ENCODE results near the gene PCDHAC1.

PCDHAC1 gene

DNA sequence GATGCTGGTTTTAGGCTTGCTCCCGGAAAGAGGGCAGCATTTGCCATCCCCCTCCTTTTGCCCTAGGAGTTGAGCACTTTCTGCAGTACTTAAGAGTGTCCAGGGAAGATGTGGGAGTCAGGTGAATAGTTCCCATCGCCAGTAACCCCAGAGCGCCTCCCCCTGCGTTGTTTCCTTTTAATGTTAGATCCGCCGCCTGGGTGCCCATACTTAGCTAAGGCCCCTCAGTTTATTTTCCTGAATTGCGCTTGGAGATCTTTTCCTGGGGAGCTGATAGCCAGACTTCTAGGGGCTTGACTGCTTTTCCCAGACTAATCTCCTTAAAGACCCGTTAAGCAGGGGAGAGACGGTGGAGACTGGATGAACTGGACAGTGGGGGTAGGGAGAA, 39.8 kb downstream of the PCDHAC1 start:
- DNase-seq (ENCODE audit: low read depth, low spot score) = no peak
- H3K4me3 ChIP-seq (ENCODE audit: low read length) = no peak overlapping the region

DNA sequence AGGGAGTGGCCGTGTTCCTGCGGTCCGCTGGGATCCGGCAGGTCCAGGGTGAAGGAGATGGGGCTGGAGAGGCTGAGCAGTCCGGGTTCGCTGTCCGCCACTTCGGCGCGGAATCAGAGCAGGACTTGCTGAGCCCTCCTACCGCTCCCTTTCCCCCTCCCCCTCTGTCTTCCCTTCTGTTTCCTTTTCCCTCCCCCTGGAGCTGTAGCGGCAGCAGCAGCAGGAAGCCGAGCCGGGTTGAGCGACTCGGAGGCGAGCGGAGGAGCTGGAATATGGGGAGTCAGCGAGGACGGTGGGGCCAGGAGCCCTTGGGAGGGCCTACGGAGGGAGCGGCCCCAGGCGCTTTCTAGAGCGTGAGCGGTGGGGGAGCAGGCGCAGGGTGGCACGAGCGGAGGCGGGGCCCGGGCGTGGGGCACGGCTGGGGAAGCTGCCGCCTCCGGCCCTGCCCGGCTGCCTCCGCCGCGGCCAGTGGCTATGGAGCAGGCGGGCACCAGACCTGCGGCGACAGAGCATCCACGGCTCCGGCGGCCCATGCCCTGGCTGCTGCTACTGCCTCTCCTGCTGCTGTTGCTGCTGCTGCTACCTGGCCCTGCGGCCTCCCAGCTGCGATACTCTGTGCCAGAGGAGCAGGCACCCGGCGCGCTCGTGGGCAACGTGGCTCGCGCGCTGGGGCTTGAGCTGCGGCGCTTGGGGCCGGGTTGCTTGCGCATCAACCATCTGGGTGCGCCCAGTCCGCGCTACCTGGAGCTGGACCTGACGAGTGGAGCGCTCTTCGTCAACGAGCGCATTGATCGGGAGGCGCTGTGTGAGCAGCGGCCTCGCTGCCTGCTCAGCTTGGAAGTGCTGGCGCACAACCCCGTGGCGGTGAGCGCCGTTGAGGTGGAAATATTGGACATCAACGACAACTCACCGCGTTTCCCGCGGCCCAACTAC, 40.5 kb downstream of the PCDHAC1 start, which contains the start of gene PCDHAC2:
TSS of gene PCDHAC2 (plus strand) at position 184 of the 933 bp plus-strand sequence. CDS start at position 475, 291 bp downstream.
- no peak for DNase-seq (ENCODE audit: low read depth, low spot score)
- no peak within 1 kb of the TSS for H3K4me3 ChIP-seq (ENCODE audit: low read length)

DNA sequence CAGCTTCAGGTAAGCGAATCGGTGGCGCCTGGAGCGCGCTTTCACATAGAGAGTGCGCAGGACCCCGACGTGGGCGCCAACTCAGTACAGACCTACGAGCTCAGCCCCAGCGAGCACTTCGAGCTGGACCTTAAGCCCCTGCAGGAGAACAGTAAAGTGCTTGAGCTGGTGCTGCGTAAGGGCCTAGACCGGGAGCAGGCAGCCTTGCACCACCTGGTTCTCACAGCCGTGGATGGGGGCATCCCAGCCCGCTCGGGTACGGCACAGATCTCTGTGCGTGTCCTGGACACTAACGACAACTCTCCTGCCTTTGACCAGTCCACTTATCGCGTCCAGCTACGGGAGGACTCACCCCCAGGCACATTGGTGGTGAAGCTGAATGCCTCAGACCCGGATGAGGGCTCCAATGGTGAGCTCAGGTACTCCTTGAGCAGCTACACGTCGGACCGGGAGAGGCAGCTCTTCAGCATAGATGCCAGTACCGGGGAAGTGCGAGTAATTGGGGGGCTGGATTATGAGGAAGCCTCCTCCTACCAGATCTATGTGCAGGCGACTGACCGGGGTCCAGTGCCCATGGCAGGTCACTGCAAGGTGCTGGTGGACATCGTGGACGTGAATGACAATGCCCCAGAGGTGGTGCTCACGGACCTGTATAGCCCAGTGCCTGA, 41.3 kb downstream of the PCDHAC1 start:
- no peak for DNase-seq (ENCODE audit: low read depth, low spot score)
- no peak overlapping the region for H3K4me3 ChIP-seq (ENCODE audit: low read length)

DNA sequence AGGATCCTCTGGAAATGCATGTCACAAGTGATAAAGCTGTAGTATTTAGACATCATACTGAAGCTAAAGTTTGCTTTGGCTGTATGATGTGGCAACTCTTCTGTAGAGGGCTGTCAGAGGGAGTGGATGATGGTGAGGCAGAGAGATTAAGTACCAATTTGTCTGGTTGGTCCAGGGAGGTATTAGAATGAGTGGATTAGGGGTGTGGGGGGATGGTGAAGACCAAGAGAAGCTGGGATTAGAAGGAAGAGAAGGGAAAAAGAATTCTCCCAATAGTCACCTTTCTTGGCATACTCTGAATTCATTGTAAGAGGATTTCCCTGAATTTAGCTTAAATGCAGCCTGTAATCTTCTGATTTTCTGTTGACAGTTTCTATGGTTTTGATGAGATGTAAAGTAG, 43.8 kb downstream of the PCDHAC1 start:
- no peak overlapping the region for H3K4me3 ChIP-seq (ENCODE audit: low read length)
- no peak for DNase-seq (ENCODE audit: low read depth, low spot score)

DNA sequence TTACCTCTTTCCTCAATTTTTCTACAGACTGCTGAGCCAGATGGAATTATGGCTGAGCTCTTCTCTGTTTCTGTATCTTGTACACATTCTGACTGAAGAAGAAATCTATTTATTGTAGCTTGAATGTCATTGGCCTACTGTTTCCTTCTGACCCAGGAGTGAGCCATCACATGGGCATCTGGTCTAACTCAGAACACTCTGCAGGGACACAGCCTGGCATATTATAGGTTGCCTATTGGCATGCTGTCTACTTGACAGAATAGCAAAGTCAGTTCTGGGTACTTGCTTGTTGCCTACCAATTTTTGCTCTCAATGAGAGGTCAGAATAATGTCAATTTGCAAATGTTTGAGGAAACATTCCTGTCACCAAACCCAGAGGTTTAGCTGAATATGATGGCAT, 47.5 kb downstream of the PCDHAC1 start:
- no peak for DNase-seq (ENCODE audit: low read depth, low spot score)
- H3K4me3 ChIP-seq (ENCODE audit: low read length) = no peak overlapping the region

DNA sequence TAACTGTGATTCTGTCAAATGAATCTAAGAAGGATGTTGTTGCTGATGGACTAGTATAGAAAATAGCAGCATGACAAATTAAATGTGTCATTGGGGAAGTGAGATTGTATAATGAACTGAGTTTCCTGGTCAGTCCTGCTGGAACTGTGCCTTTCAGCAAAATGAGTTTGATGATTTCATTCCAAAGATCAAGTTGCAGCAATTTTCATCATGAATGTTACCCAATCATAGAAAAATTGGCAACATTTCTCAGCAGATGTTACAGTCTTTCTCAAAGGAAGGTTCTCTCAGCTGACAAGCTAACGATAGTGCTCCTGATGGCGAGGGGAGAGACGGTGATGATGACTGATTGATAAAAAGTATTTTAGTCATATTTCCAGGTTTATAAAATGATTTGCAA, 50.9 kb downstream of the PCDHAC1 start:
- H3K4me3 ChIP-seq (ENCODE audit: low read length) = no peak overlapping the region
- DNase-seq (ENCODE audit: low read depth, low spot score) = no peak

DNA sequence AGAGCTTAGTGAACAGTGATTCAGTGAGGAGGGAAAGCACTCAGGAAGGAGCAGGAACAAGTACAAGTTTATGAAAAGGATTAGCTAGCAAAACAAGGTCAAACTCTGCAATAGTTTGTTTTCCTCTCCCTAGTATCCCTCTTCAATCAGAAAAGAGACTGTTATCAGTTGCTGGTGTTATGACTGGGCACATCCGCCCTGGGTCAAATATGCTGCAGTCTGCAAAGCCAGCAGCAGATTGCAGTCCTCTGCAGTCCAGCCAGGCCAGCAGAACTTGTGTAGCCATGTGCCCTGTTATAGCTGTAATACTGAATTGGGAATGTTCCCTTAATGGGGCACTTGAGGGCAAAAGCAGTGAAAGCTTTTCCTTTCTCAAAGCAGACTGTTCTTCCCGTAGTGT, 52.2 kb downstream of the PCDHAC1 start:
- DNase-seq (ENCODE audit: low read depth, low spot score) = no peak
- H3K4me3 ChIP-seq (ENCODE audit: low read length) = no peak overlapping the region

DNA sequence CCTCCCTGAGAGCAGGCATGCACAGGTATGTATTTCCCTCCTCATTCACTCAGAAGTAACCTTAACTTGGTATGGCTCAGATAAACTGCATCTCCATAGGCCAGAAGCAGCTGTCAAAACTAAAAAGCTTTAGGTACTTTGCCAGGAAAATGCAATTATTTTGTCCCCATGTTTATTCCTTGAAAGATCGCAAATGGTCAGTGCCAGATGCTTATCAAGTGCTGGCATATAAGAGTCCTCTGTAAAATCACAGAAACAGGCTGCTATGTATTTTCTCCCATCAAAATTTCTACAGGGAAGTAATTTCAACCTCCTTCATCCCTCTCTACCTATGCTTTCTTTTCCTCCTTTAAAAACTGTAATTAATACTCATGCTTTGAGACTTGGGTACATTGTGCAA, 52.9 kb downstream of the PCDHAC1 start:
- DNase-seq (ENCODE audit: low read depth, low spot score) = no peak
- no peak overlapping the region for H3K4me3 ChIP-seq (ENCODE audit: low read length)
